Naive B cell (primary cell): Measurements from ENCODE around the gene SLC7A4. TPM values are rescaled to one million over a fixed set of nuclear protein-coding genes. Genes with fewer than 3 reads are reported as not detected.

Experiments used
- ATAC-seq, 2 donors: fragments of 150-1000 bp; cut with Tn5 transposase; 2 replicates each; pipeline ENCODE4 v1.10.0; 2021; ENCODE audit warnings: low read depth in 2 of 2, mild to moderate bottlenecking in 2 of 2, moderate library complexity in 2 of 2
- DNase-seq: peaks from one replicate; pipeline ENCODE4 v3.0.0; 2022
- H3K27ac Mint-ChIP-seq, 6 donors: one replicate each; pipeline ENCODE4 v1.8.0; 2020 to 2022; ENCODE audit warnings: mild to moderate bottlenecking in 6 of 6, mixed read lengths in 6 of 6, moderate library complexity in 5 of 6, inconsistent platforms in 2 of 6
- H3K27me3 Mint-ChIP-seq, 3 donors: one replicate each; pipeline ENCODE4 v1.8.0; 2021 to 2022; ENCODE audit warnings: mixed read lengths in 3 of 3, mild to moderate bottlenecking in 1 of 3
- H3K36me3 Mint-ChIP-seq, 2 donors: one replicate each; pipeline ENCODE4 v1.8.0; 2020 to 2022; ENCODE audit warnings: mixed read lengths in 2 of 2, inconsistent platforms in 1 of 2, mild to moderate bottlenecking in 1 of 2
- H3K4me1 Mint-ChIP-seq, 3 donors: one replicate each; pipeline ENCODE4 v1.8.0; 2020 to 2022; ENCODE audit warnings: mixed read lengths in 3 of 3, inconsistent platforms in 1 of 3, mild to moderate bottlenecking in 1 of 3, moderate library complexity in 1 of 3
- H3K4me3 Mint-ChIP-seq, 8 donors: one replicate each; pipeline ENCODE4 v1.8.0; 2020 to 2022; ENCODE audit warnings: mild to moderate bottlenecking in 8 of 8, mixed read lengths in 8 of 8, moderate library complexity in 8 of 8, inconsistent platforms in 2 of 8
- H3K9me3 Mint-ChIP-seq, 7 donors: one replicate each; pipeline ENCODE4 v1.8.0; 2020 to 2022; ENCODE audit warnings: mixed read lengths in 7 of 7, mild to moderate bottlenecking in 5 of 7, inconsistent platforms in 2 of 7, moderate library complexity in 1 of 7
- polyA plus RNA-seq, 6 donors: library from polyadenylated mRNA; unstranded; fragments of 300-500 nt; fragmentation: Illumina TruSeq; gene quantifications; one replicate each; pipeline ENCODE4 v1.2.3, GENCODE V29; 2021; ENCODE audit warnings: low read depth in 6 of 6

SLC7A4 gene
- polyA plus RNA-seq, 6 donors from 2014 or later = not detected

GRCh38 chr22:21000987-21001600, 31.3 kb downstream of the SLC7A4 start:
- H3K4me1 Mint-ChIP-seq = peaks cover 16 to 46% (median 29%) of the 10 kb centered on the region in 3 donors
- no peak for ATAC-seq
- no peak for DNase-seq

GRCh38 chr22:21000207-21000986, 32.0 kb downstream of the SLC7A4 start:
- H3K27ac Mint-ChIP-seq = peak overlapping the region; percentile 44 to 100 (median 88)
- H3K27me3 Mint-ChIP-seq = no peaks in the 10 kb centered on the region
- no peaks in the 10 kb centered on the region for H3K9me3 Mint-ChIP-seq
- H3K4me3 Mint-ChIP-seq = peak overlapping the region; percentile 35 to 98 (median 96)
- no peak for DNase-seq
- H3K36me3 Mint-ChIP-seq = no peaks in the 10 kb centered on the region
- no peak for ATAC-seq
- peaks cover 16 to 46% (median 29%) of the 10 kb centered on the region in 3 donors for H3K4me1 Mint-ChIP-seq

More at GRCh38 chr22:21000987-21001600, 31.3 kb downstream of the SLC7A4 start:
- H3K27me3 Mint-ChIP-seq = no peaks in the 10 kb centered on the region
- no peaks in the 10 kb centered on the region for H3K36me3 Mint-ChIP-seq
- no peaks in the 10 kb centered on the region for H3K9me3 Mint-ChIP-seq
- peak overlapping the region; percentile 95 to 98 (median 96) for H3K4me3 Mint-ChIP-seq
- H3K27ac Mint-ChIP-seq = peak overlapping the region; percentile 97 to 100 (median 100)

GRCh38 chr22:20999350-21000206, 32.8 kb downstream of the SLC7A4 start:
- no peaks in the 10 kb centered on the region for H3K9me3 Mint-ChIP-seq
- DNase-seq = no peak
- peak overlapping the region in 4 of 6 donors; percentile 32 to 97 (median 72) for H3K27ac Mint-ChIP-seq
- peak overlapping the region in 3 of 8 donors; percentile 96 to 98 (median 96) for H3K4me3 Mint-ChIP-seq
- no peaks in the 10 kb centered on the region for H3K36me3 Mint-ChIP-seq
- no peak for ATAC-seq
- H3K4me1 Mint-ChIP-seq = peaks cover 16 to 46% (median 29%) of the 10 kb centered on the region in 3 donors
- H3K27me3 Mint-ChIP-seq = no peaks in the 10 kb centered on the region

GRCh38 chr22:20998411-20999336, 33.7 kb downstream of the SLC7A4 start:
- Mint-ChIP-seq H3K27me3 (no peaks in the 10 kb centered on the region), H3K27ac (peak overlapping the region in 2 of 6 donors; percentile 32 to 72), H3K4me3 (peak overlapping the region in 3 of 8 donors; percentile 12 to 58 (median 33)), H3K9me3 (no peaks in the 10 kb centered on the region), H3K36me3 (no peaks in the 10 kb centered on the region), H3K4me1 (peaks cover 16 to 45% (median 23%) of the 10 kb centered on the region in 3 donors)
- ATAC-seq = no peak
- DNase-seq = no peak

- ATAC-seq = no peak
- no peak for DNase-seq
- no peaks in the 10 kb centered on the region for H3K9me3 Mint-ChIP-seq
- no peaks in the 10 kb centered on the region for H3K36me3 Mint-ChIP-seq
- H3K4me1 Mint-ChIP-seq = peaks cover 9 to 35% (median 14%) of the 10 kb centered on the region in 3 donors
- H3K4me3 Mint-ChIP-seq = no peak overlapping the region
- no peak overlapping the region for H3K27ac Mint-ChIP-seq
- H3K27me3 Mint-ChIP-seq = no peaks in the 10 kb centered on the region
Observed at GRCh38 chr22:20997536-20998257, 34.7 kb downstream of the SLC7A4 start.

- ATAC-seq (no peak), DNase-seq (no peak)
- Mint-ChIP-seq H3K4me3 (peak overlapping the region in 1 of 8 donors; percentile 45), H3K4me1 (peaks cover 7 to 29% (median 12%) of the 10 kb centered on the region in 3 donors), H3K36me3 (no peaks in the 10 kb centered on the region), H3K27ac (peak overlapping the region in 1 of 6 donors; percentile 49), H3K9me3 (no peaks in the 10 kb centered on the region), H3K27me3 (no peaks in the 10 kb centered on the region)
Observed at GRCh38 chr22:20996598-20997535, 35.5 kb downstream of the SLC7A4 start.

GRCh38 chr22:20996031-20996410, 36.3 kb downstream of the SLC7A4 start:
- Mint-ChIP-seq H3K27ac (peak overlapping the region in 1 of 6 donors; percentile 49), H3K4me3 (peak overlapping the region in 1 of 8 donors; percentile 45), H3K9me3 (no peaks in the 10 kb centered on the region), H3K36me3 (no peaks in the 10 kb centered on the region), H3K27me3 (no peaks in the 10 kb centered on the region), H3K4me1 (peaks cover under 1 to 20% (median 6%) of the 10 kb centered on the region in 3 donors)
- DNase-seq (no peak), ATAC-seq (no peak)

GRCh38 chr22:20995329-20996030, 36.9 kb downstream of the SLC7A4 start:
- peaks cover 0 to 16% (median under 1%) of the 10 kb centered on the region in 3 donors for H3K4me1 Mint-ChIP-seq
- ATAC-seq = no peak
- H3K27ac Mint-ChIP-seq = peak overlapping the region in 1 of 6 donors; percentile 83
- H3K36me3 Mint-ChIP-seq = no peaks in the 10 kb centered on the region
- no peaks in the 10 kb centered on the region for H3K9me3 Mint-ChIP-seq
- H3K27me3 Mint-ChIP-seq = no peaks in the 10 kb centered on the region
- H3K4me3 Mint-ChIP-seq = no peak overlapping the region
- no peak for DNase-seq

- H3K27me3 Mint-ChIP-seq = no peaks in the 10 kb centered on the region
- H3K4me3 Mint-ChIP-seq = no peak overlapping the region
- H3K27ac Mint-ChIP-seq = no peak overlapping the region
- no peak for ATAC-seq
- no peaks in the 10 kb centered on the region for H3K9me3 Mint-ChIP-seq
- H3K36me3 Mint-ChIP-seq = no peaks in the 10 kb centered on the region
- peaks cover 0 to 10% (median 0%) of the 10 kb centered on the region in 3 donors for H3K4me1 Mint-ChIP-seq
- DNase-seq = no peak
Observed at GRCh38 chr22:20994902-20995241, 37.5 kb downstream of the SLC7A4 start.

- peaks cover 0 to 6% (median 0%) of the 10 kb centered on the region in 3 donors for H3K4me1 Mint-ChIP-seq
- ATAC-seq (no peak), DNase-seq (no peak)
- no peak overlapping the region for H3K27ac Mint-ChIP-seq
- no peaks in the 10 kb centered on the region for H3K27me3 Mint-ChIP-seq
- H3K36me3 Mint-ChIP-seq = no peaks in the 10 kb centered on the region
- H3K9me3 Mint-ChIP-seq = no peaks in the 10 kb centered on the region
- no peak overlapping the region for H3K4me3 Mint-ChIP-seq
Observed at GRCh38 chr22:20994128-20994901, 38.0 kb downstream of the SLC7A4 start.
